Activated naive CD8-positive, alpha-beta T cell treated with anti-CD3 and anti-CD28 coated beads, Interleukin-2, amount 50 U/mL, for 16 hours (primary cell): Measurements from ENCODE around the gene SLC29A3.

ENCODE experiments used
- DNase-seq: peaks from one replicate; pipeline ENCODE4 v3.0.0-alpha.2; 2020; ENCODE audit warnings: low read depth, low spot score

The SLC29A3 gene

GRCh38 chr10:71300555-71301370 lies 18.3 kb upstream of the SLC29A3 start:
- DNase-seq: no peak

- DNase-seq: no peak
Measured at GRCh38 chr10:71301371-71301916, 17.6 kb upstream of the SLC29A3 start.

- DNase-seq: no peak
Measured at GRCh38 chr10:71302451-71302850, 16.6 kb upstream of the SLC29A3 start.

GRCh38 chr10:71302874-71303568 lies 16.0 kb upstream of the SLC29A3 start:
- DNase-seq: no peak

GRCh38 chr10:71303569-71303907 lies 15.5 kb upstream of the SLC29A3 start:
- DNase-seq: no peak

- no peak for DNase-seq
Measured at GRCh38 chr10:71304914-71305313, 14.1 kb upstream of the SLC29A3 start.

GRCh38 chr10:71306979-71307378 lies 12.1 kb upstream of the SLC29A3 start:
- DNase-seq: no peak

- no peak for DNase-seq
Measured at GRCh38 chr10:71307469-71308085, 11.5 kb upstream of the SLC29A3 start.

GRCh38 chr10:71308244-71308643 lies 10.8 kb upstream of the SLC29A3 start:
- DNase-seq: no peak

GRCh38 chr10:71308985-71309384 lies 10.1 kb upstream of the SLC29A3 start:
- DNase-seq: no peak

- DNase-seq: no peak
Measured at GRCh38 chr10:71309919-71310318, 9.1 kb upstream of the SLC29A3 start.

- DNase-seq: no peak
Measured at GRCh38 chr10:71312220-71312619, 6.8 kb upstream of the SLC29A3 start.

- no peak for DNase-seq
Measured at GRCh38 chr10:71312811-71313789, 6.0 kb upstream of the SLC29A3 start.

- DNase-seq: no peak
Measured at GRCh38 chr10:71314028-71314693, 4.9 kb upstream of the SLC29A3 start.

GRCh38 chr10:71314694-71315225 lies 4.3 kb upstream of the SLC29A3 start:
- DNase-seq: no peak

- DNase-seq: no peak
Measured at GRCh38 chr10:71316056-71316785, 2.8 kb upstream of the SLC29A3 start.

GRCh38 chr10:71316786-71317160 lies 2.3 kb upstream of the SLC29A3 start:
- DNase-seq: no peak

- no peak for DNase-seq
Measured at GRCh38 chr10:71317739-71318138, 1.3 kb upstream of the SLC29A3 start.

GRCh38 chr10:71319800-71320392 lies 837 bp downstream of the SLC29A3 start:
- no peak for DNase-seq
